K562 (cell line): ENCODE data around the gene RAVER2. TPM values are rescaled to one million over a fixed set of nuclear protein-coding genes. Genes with fewer than 3 reads are reported as not detected.

Experiments used
- ATAC-seq: fragments of 200-7000 bp; cut with Tn5 transposase; 3 replicates; pipeline ENCODE4 v1.9.1; 2020; ENCODE audit warnings: moderate library complexity
- BruUV-seq: library from RNA; stranded (reverse); fragments of 400-500 nt; replicated peaks from 2 replicates; lab custom pipeline; 2021; lab: Mats Ljungman, UMichigan
- CTCF ChIA-PET: fragments of 300-600 bp; formaldehyde crosslinking; extraction: SDS; loops from one replicate; lab custom pipeline; 2021; ENCODE audit warnings: low intra/inter-chr PET ratio; lab: Yijun Ruan, JAX
- POLR2A ChIA-PET: fragments of 300-600, 350-650 bp; sonication (Branson Sonifier 250); formaldehyde crosslinking; extraction: SDS; loops from one replicate; lab custom pipeline; 2021; ENCODE audit warnings: antibody characterized with exemption, inconsistent platforms; lab: Yijun Ruan, JAX
- DNase-seq, 4 experiments: peaks; one replicate each; pipeline versions ENCODE4 v3.0.0 to v3.0.0-alpha.2; 2011 to 2018; ENCODE audit warnings: low spot score in 3 of 4, mixed read lengths in 3 of 4; ENCODE audit errors: extremely low read depth in 1 of 4
- FAIRE-seq: peaks from 2 replicates; lab custom pipeline; 2011; peaks lifted over from hg19 to GRCh38; lab: Jason Lieb, UNC
- H2AFZ ChIP-seq: 2 replicates; pipeline ENCODE4 v1.6.0; 2011; ENCODE audit warnings: low read depth, low read length, control low read depth, inconsistent platforms
- H3K27ac ChIP-seq: fragments of 200-600 bp; 3 replicates; pipeline ENCODE4 v1.8.0; 2011; ENCODE audit warnings: low read depth, mild to moderate bottlenecking, control low read depth, inconsistent platforms, low read length, moderate library complexity, mixed read lengths; ENCODE audit errors: extremely low read depth
- H3K27me3 ChIP-seq, 2 experiments: fragments of 300-600 bp in 1 of 2; 2 replicates in 1 of 2; 3 replicates in 1 of 2; pipeline versions ENCODE4 v1.6.0 to v1.8.0; 2011; ENCODE audit warnings: inconsistent platforms in 2 of 2, low read length in 2 of 2, mild to moderate bottlenecking in 1 of 2, mixed read lengths in 1 of 2, moderate library complexity in 1 of 2; ENCODE audit not compliant: control insufficient read depth in 2 of 2, insufficient read depth in 2 of 2
- H3K36me3 ChIP-seq: fragments of 300-600 bp; 3 replicates; pipeline ENCODE4 v1.8.0; 2011; ENCODE audit warnings: mild to moderate bottlenecking, low read length, inconsistent platforms; ENCODE audit not compliant: control insufficient read depth, insufficient read depth
- H3K4me1 ChIP-seq, 2 experiments: fragments of 200-600 bp in 1 of 2; replicated peaks in 1 of 2; 2 replicates in 1 of 2; 3 replicates in 1 of 2; pipeline versions ENCODE4 v1.5.1 to v1.8.0; 2011; ENCODE audit warnings: inconsistent platforms in 2 of 2, low read length in 2 of 2, mild to moderate bottlenecking in 1 of 2, mixed read lengths in 1 of 2, moderate library complexity in 1 of 2; ENCODE audit not compliant: control insufficient read depth in 2 of 2, insufficient read depth in 2 of 2
- H3K4me2 ChIP-seq: 2 replicates; pipeline ENCODE4 v1.6.1; 2011; ENCODE audit warnings: low read length, control low read depth, inconsistent platforms, mixed read lengths; ENCODE audit not compliant: insufficient read depth
- H3K4me3 ChIP-seq: fragments of 200-600 bp; sonication (generic), shearing (Covaris generic); 2 replicates; pipeline ENCODE4 v1.5.1; 2016; ENCODE audit warnings: control low read depth, inconsistent platforms
- H3K79me2 ChIP-seq: fragments of 200-600 bp; 3 replicates; pipeline ENCODE4 v1.8.0; 2011; ENCODE audit warnings: low read length, inconsistent platforms; ENCODE audit not compliant: control insufficient read depth, insufficient read depth
- H3K9ac ChIP-seq, 2 experiments: 2 replicates each; pipeline versions ENCODE4 v1.6.0 to v1.6.1; 2011; ENCODE audit warnings: low read depth in 2 of 2, low read length in 2 of 2, control low read depth in 1 of 2, inconsistent platforms in 1 of 2, mild to moderate bottlenecking in 1 of 2, mixed read lengths in 1 of 2; ENCODE audit not compliant: insufficient read depth in 1 of 2
- H3K9me1 ChIP-seq: one replicate; pipeline ENCODE4 v1.6.0; 2011; ENCODE audit warnings: inconsistent platforms, mild to moderate bottlenecking, low read length, moderate library complexity; ENCODE audit not compliant: control insufficient read depth, insufficient read depth
- H3K9me3 ChIP-seq: replicated peaks from 2 replicates; pipeline ENCODE4 v1.5.1; 2011; ENCODE audit warnings: low read depth, low read length, inconsistent platforms; ENCODE audit not compliant: control insufficient read depth, insufficient read depth
- H4K20me1 ChIP-seq: replicated peaks from 2 replicates; pipeline ENCODE4 v1.6.1; 2011; ENCODE audit warnings: low read length, inconsistent platforms, mixed read lengths; ENCODE audit not compliant: control insufficient read depth, insufficient read depth
- CBX3 ChIP-seq, 2 experiments: IDR thresholded peaks; 1 replicate in 1 of 2; 2 replicates in 1 of 2; pipeline ENCODE4 v1.6.1; 2012; ENCODE audit warnings: inconsistent platforms in 2 of 2, low read length in 2 of 2, borderline replicate concordance in 1 of 2, control low read depth in 1 of 2
- ESRRB ChIP-seq: fragments of 250-450 bp; sonication (Bioruptor Pico); IDR thresholded peaks from 2 replicates; pipeline ENCODE4 v1.5.0; 2020; ENCODE audit warnings: mild to moderate bottlenecking, moderate library complexity, borderline replicate concordance
- HDAC2 ChIP-seq: fragments of 450-650 bp; IDR thresholded peaks from 2 replicates; pipeline ENCODE4 v1.6.1; 2016; ENCODE audit warnings: mild to moderate bottlenecking
- KAT8 ChIP-seq: fragments of 450-650 bp; IDR thresholded peaks from 2 replicates; pipeline ENCODE4 v1.6.1; 2016; ENCODE audit warnings: low read depth, mild to moderate bottlenecking
- ZNF124 ChIP-seq: sonication (generic); formaldehyde crosslinking; IDR thresholded peaks from 2 replicates; pipeline ENCODE4 v1.8.1; 2022; ENCODE audit warnings: missing genetic modification reagents
- WGBS: fragments of 100-300 bp; shearing (Covaris generic); methylation state at CpG from one replicate; pipeline ENCODE4 v1.1.6; 2016; ENCODE audit warnings: low coverage, mixed read lengths; ENCODE audit not compliant: insufficient coverage; ENCODE audit errors: missing lambda C conversion rate; 5-methylcytosine and 5-hydroxymethylcytosine counted together
- in situ Hi-C: fragments of 300-500 bp; cut with MboI; formaldehyde crosslinking; loops from 4 replicates; pipeline ENCODE4 v1.15.0; 2018; ENCODE audit warnings: inconsistent platforms, mixed read lengths
- intact Hi-C: fragments of 100-400 bp; cut with micrococcal nuclease; formaldehyde crosslinking; loops from 2 replicates; pipeline ENCODE4 v1.14.2; 2022
- polyA plus RNA-seq, 8 experiments: library from polyadenylated mRNA; depleted of rRNA in 4 of 8; stranded (reverse) in 5 of 8; unstranded in 3 of 8; fragments of >200 nt; fragmentation: Nextera tagmentation in 2 of 8; fragmentation: Illumina TruSeq in 1 of 8; extraction: Ambion mirVana in 2 of 8; extraction: Trizol in 1 of 8; gene quantifications; 2 replicates each; pipeline versions ENCODE4 v1.2.1 to v1.2.3, GENCODE V29; 2011 to 2014; ENCODE audit warnings: inconsistent platforms in 1 of 8, missing spikeins in 1 of 8
- total RNA-seq, 7 experiments: library from RNA; depleted of rRNA in 6 of 7; stranded (reverse); fragments of >200 nt in 6 of 7; fragmentation: Illumina TruSeq in 2 of 7; extraction: Trizol in 2 of 7; gene quantifications; 2 replicates each; pipeline versions ENCODE4 v1.2.1 to v1.2.3, GENCODE V29; 2011 to 2021; ENCODE audit warnings: low replicate concordance in 1 of 7
- TF ChIP-seq, protein P1 (sequence below): sonication (generic); IDR thresholded peaks from 2 replicates; pipeline ENCODE4 v1.6.1; 2016
- TF ChIP-seq, protein P2 (sequence below): fragments of 450-650 bp; IDR thresholded peaks from 2 replicates; pipeline ENCODE4 v1.6.1; 2017; ENCODE audit warnings: antibody characterized with exemption

RAVER2 gene
- total and polyA plus RNA-seq, 9 of the 15 experiments (the other 6 are each of a cell fraction or from before 2014, with no cell fraction given), result 1.8 to 6.1 (median 4.4) TPM

DNA sequence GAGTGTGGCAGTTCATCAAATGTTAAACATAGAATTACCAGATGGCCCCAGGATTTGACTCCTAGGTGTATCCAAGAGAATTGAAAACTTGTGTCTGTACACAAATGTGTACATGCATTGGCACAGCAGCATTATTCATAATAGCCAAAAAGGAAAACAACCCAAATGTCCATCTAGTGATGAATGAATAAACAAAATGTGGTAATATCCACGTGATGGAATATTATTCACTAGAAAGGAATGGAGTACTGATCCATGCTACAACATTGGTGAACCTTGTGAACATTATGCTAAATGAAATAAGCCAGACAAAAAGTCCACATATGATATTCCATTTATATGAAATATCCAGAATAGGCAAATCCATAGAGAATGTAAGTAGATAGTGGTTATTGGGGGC is 77.7 kb downstream of the RAVER2 start:
- no peak overlapping the region for H3K9ac ChIP-seq
- 0% methylated on average over 1 of the region's 1 CpG for WGBS
- H3K4me1 ChIP-seq, result no peaks in the 10 kb centered on the region
- H2AFZ ChIP-seq, result no peak overlapping the region
- H3K27me3 ChIP-seq, result no peaks in the 10 kb centered on the region
- no peaks in the 10 kb centered on the region for H3K9me3 ChIP-seq
- TF ChIP-seq CBX3 (IDR thresholded peaks at IDR 0.05; ENCODE audit: borderline replicate concordance in 1 of 2, low read length in 2 of 2) (no peak), ZNF124 (CRISPR knock-in tag) (no peak), KAT8 (no peak), ESRRB (CRISPR knock-in tag) (no peak), HDAC2 (no peak)
- TF ChIP-seq, protein P1, sequence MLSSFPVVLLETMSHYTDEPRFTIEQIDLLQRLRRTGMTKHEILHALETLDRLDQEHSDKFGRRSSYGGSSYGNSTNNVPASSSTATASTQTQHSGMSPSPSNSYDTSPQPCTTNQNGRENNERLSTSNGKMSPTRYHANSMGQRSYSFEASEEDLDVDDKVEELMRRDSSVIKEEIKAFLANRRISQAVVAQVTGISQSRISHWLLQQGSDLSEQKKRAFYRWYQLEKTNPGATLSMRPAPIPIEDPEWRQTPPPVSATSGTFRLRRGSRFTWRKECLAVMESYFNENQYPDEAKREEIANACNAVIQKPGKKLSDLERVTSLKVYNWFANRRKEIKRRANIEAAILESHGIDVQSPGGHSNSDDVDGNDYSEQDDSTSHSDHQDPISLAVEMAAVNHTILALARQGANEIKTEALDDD, result no peak
- TF ChIP-seq, protein P2, sequence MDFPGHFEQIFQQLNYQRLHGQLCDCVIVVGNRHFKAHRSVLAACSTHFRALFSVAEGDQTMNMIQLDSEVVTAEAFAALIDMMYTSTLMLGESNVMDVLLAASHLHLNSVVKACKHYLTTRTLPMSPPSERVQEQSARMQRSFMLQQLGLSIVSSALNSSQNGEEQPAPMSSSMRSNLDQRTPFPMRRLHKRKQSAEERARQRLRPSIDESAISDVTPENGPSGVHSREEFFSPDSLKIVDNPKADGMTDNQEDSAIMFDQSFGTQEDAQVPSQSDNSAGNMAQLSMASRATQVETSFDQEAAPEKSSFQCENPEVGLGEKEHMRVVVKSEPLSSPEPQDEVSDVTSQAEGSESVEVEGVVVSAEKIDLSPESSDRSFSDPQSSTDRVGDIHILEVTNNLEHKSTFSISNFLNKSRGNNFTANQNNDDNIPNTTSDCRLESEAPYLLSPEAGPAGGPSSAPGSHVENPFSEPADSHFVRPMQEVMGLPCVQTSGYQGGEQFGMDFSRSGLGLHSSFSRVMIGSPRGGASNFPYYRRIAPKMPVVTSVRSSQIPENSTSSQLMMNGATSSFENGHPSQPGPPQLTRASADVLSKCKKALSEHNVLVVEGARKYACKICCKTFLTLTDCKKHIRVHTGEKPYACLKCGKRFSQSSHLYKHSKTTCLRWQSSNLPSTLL, result no peak
- no TSS peak for BruUV-seq
- H4K20me1 ChIP-seq, result no peaks in the 10 kb centered on the region
- H3K9me1 ChIP-seq, result no peaks in the 10 kb centered on the region
- H3K4me2 ChIP-seq, result no peak overlapping the region
- H3K4me3 ChIP-seq, result no peak overlapping the region
- no peaks in the 10 kb centered on the region for H3K36me3 ChIP-seq
- ATAC-seq, result no peak
- ChIA-PET POLR2A (no interaction called here), CTCF (interaction anchor here (1.8 to 2.9 kb wide), 2 partner anchors 135 to 554 kb away, joined by 8 to 19 read pairs; no protein-coding TSS in a partner anchor)
- no peak overlapping the region for H3K27ac ChIP-seq
- no peaks in the 10 kb centered on the region for H3K79me2 ChIP-seq
- intact Hi-C loops (loop anchor here (5.0 kb wide), 1 partner anchor 270 kb away; no protein-coding TSS in a partner anchor), in situ Hi-C loops (loop anchor here (10.0 kb wide), 2 partner anchors 78 to 138 kb away; partner anchors contain the start of gene RAVER2)
- DNase-seq, result no peak
- peak; percentile 15 for FAIRE-seq
